Ovary (tissue), 3 donors: ENCODE data around the gene TTC21A.

Source experiments
- POLR2A ChIP-seq: fragments of 450-650 bp; IDR thresholded peaks from one replicate; pipeline ENCODE4 v1.6.1; 2017; ENCODE audit warnings: antibody characterized with exemption, mild to moderate bottlenecking, moderate library complexity
- TF ChIP-seq, protein P1 (sequence below), 3 donors: fragments of 450-650 bp in 2 of 3; fragments of 200-600 bp in 1 of 3; IDR thresholded peaks; one replicate each; pipeline versions ENCODE4 v1.5.1 to v1.8.0; 2016 to 2022; ENCODE audit warnings: antibody characterized with exemption in 3 of 3, mild to moderate bottlenecking in 1 of 3
- donor health status: DM: no; HTN: no; CAD: no.

DNA sequence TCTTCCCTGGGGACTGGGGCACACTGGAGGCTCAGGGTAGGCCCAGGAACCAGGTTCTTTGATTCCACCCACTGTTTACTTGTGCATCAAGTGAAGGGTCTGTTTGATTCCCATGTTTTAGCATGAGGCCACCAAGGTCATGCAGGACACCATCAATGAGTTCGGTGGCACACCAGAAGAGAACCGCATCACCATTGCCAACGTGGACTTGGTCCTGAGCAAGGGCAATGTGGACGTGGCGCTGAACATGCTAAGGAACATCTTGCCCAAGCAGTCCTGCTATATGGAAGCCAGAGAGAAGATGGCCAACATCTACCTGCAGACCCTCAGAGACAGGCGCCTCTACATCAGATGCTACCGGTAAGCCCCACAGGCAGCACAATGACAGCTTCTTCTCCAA is 21.5 kb downstream of the TTC21A start:
- TF ChIP-seq, protein P1, sequence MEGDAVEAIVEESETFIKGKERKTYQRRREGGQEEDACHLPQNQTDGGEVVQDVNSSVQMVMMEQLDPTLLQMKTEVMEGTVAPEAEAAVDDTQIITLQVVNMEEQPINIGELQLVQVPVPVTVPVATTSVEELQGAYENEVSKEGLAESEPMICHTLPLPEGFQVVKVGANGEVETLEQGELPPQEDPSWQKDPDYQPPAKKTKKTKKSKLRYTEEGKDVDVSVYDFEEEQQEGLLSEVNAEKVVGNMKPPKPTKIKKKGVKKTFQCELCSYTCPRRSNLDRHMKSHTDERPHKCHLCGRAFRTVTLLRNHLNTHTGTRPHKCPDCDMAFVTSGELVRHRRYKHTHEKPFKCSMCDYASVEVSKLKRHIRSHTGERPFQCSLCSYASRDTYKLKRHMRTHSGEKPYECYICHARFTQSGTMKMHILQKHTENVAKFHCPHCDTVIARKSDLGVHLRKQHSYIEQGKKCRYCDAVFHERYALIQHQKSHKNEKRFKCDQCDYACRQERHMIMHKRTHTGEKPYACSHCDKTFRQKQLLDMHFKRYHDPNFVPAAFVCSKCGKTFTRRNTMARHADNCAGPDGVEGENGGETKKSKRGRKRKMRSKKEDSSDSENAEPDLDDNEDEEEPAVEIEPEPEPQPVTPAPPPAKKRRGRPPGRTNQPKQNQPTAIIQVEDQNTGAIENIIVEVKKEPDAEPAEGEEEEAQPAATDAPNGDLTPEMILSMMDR (IDR thresholded peaks at IDR 0.05), result no peak
- TF ChIP-seq POLR2A, result no peak
